GM18517 (cell line): Measurements from ENCODE around the gene GPC4.
"Not testable (repeated sequence)": the region's sequence is repeated elsewhere in the genome, so short reads cannot be mapped to it uniquely, and the experiment has no call there.

Experiments used
- ATAC-seq: cut with Tn5 transposase; IDR thresholded peaks from one replicate; pipeline ENCODE4 v1.9.1; 2021; ENCODE audit warnings: mild to moderate bottlenecking, moderate library complexity; ENCODE audit not compliant: unreplicated experiment

Gene GPC4

DNA sequence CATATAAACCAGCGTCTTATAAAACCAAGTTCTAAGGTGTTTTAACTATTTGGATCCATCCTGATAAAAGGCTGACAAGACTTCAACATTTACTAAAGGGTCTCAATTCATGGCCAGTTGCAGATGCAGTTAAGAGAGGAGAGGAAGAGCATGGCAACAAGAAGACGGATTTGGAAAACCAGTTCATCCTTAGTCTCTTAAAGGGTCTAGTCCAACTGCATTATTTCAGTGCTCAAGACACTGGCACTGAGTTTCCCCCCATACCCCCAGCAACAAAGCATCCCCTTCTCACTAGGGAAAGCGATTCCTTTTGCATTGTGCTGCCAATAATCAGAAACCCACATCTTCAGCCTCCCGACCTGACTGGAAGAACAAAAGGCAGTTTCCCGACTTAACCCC is 106.8 kb downstream of the GPC4 start:
- ATAC-seq, result no peak

GRCh38 chrX:133307637-133308498 is 107.4 kb downstream of the GPC4 start:
- no peak for ATAC-seq

DNA sequence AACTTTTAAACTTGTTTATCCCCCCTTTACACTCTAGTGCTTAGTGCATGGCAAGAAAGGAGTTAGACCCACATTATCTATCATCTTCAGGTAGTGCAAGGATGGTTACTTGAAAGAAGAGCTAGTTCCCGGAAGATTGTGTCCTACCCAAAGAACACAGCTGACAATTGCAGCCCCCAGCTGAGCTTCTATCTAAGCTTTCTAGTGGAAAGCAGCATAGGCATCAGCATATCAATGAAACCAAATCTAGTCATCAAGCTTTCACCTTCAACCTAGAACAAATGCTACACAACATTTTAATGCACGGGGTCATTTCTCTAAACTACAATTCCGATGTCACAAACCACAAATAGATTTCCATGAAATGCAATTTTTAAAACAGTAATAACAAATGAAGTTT is 108.2 kb downstream of the GPC4 start:
- no peak for ATAC-seq

DNA sequence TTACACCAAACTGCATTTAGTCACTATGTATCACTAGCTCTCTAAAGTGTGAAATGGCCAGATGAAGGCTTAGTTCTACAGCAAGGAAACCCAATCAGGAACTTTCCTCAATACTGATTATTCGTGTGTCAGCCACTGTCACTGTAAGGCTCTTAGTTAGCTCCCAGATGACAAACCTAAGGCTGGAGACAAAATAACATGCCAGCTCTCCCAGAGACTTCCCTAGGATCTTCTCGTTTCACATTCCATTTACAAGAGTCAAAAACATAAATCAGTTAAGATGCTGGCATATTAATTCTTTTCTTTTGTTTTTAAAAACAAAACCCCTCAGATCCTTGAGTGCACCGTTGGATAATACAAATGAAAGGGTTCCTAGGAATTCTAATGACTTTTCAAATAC is 109.0 kb downstream of the GPC4 start:
- ATAC-seq, result no peak

DNA sequence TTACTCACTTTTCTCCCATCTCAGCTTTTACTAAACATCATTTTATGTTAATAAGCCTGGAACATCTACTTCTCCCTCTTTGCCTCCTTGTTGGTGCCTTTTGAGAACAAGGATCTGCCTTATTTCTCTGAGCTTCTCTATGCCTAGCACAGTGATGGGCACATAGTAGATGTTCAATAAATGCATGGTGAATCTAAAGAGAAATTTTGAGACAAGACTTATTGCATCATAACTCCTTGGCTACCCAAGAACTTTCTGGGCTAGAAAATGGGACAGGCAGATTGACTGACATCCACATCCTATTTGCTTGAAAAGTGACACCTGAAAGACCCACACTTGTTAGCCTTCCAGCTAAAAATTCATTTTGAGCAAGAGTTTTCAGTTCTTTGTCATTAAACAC is 109.9 kb downstream of the GPC4 start:
- ATAC-seq, result no peak

- no peak for ATAC-seq
These were observed 112.4 kb downstream of the GPC4 start for GRCh38 chrX:133302775-133303445.

DNA sequence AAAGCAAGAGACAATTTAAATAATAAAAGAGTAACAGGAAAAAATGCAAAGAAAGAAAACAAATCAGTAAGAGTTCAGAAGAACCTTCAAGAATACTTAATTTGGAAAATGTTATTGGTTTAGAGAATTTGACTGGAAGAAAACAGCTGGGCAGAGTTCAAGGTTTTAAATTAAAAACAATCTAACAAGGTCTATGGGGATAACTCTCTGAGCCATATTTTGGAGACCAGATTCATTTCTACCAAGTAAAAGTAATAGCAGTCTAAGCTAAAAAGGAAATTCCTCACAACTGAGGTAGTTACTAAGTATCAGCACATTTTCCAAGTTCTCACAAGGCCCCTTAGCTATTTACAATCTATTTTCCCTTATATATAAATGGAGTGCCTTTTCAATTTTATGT is 114.7 kb downstream of the GPC4 start:
- ATAC-seq, result no peak

DNA sequence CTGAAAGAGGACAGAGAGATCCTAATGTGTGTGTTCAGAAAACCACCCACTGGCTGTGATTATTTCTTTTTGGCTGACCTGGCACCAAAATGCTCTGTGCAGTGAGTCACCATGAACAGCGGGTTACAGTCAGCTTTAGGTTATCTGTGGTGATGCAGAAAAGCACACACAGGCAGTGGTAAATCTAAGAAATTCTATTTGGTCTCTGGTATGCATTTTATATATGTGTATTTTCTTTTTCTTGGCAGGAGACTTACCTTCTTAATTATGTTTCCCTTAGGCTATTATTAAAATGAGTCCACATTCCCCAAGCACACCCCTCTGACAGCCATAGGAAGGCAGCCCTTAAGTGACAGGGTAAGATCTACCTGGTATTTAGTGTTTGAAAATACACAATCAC is 118.0 kb downstream of the GPC4 start:
- no peak for ATAC-seq

GRCh38 chrX:133294126-133294525 is 121.2 kb downstream of the GPC4 start:
- ATAC-seq, result no peak

DNA sequence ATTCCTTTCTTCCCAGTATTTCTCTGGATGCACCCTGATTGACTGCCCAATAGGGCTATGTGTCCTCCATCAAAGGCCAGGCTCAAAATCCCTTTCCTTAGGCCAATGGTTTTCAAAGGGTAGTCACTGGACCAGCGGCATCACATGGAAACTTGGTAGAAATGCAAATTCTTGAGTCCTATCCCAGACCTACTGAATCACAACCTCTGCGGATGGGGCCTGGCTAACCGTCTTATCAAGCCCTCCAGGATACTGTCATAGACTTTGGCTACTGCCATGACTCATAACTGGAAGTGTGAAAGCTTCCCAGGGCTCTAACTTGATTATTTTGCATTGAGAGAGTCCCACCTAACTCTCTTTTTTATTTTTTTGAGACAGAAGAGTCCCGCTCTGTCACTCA is 125.2 kb downstream of the GPC4 start:
- no peak for ATAC-seq

- no peak for ATAC-seq
These were observed 127.4 kb downstream of the GPC4 start for GRCh38 chrX:133287860-133288259.

- no peak for ATAC-seq
These were observed 129.9 kb downstream of the GPC4 start for GRCh38 chrX:133285341-133285740.

- not testable (repeated sequence) for ATAC-seq
These were observed 136.1 kb downstream of the GPC4 start for GRCh38 chrX:133279112-133279730.

GRCh38 chrX:133273180-133273579 is 142.1 kb downstream of the GPC4 start:
- ATAC-seq, result no peak

- no peak for ATAC-seq
These were observed 146.1 kb downstream of the GPC4 start for GRCh38 chrX:133269168-133269567.

DNA sequence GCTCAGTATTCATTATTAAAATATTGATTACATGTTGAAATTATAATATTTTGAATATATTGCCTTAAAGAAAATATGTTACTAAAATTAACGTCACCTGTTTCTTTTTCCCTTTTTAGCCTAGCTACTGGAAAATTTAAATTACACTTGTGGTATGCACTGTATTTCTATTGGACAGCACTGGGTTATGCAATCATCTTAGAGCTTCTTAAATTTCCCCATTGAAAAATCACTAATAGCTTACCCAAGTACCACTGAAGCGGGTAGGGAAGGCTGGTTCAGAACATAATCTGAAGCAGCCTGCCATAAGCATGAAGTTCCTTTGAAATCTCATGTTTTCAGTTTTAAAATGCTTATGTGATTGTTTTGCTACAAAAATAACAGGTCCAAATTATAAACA is 147.7 kb downstream of the GPC4 start:
- ATAC-seq, result no peak

- ATAC-seq, result no peak
These were observed 150.0 kb downstream of the GPC4 start for GRCh38 chrX:133265331-133265730.

- ATAC-seq, result no peak
These were observed 156.8 kb downstream of the GPC4 start for GRCh38 chrX:133258481-133258880.

GRCh38 chrX:133254666-133255065 is 160.6 kb downstream of the GPC4 start:
- ATAC-seq, result no peak

DNA sequence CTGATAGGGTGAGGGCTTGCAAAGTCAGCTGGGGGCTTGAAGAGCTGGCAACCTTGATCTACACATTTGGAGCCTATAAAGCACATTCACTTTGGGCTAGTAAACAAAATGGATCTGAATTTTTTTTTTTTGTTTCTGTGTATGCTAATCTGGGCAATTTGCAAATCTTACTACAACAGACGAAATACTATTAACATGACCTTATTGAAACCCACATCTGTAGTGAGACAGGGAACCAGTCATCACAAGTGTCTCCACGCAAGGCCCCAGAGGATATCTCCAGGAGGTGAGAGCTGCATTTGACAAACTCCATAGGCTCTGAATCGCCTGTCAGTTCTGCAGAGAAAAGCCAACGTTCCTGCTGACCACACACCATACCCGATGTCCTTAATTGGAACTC is 164.1 kb downstream of the GPC4 start:
- ATAC-seq, result no peak

GRCh38 chrX:133250184-133251100 is 164.8 kb downstream of the GPC4 start:
- no peak for ATAC-seq
